HG03060 (cell line): ENCODE measurements around the gene NPW.

Experiments used
- ATAC-seq: cut with Tn5 transposase; IDR thresholded peaks from one replicate; pipeline ENCODE4 v1.9.1; 2021; ENCODE audit warnings: low read depth, moderate number of reproducible peaks; ENCODE audit not compliant: unreplicated experiment

Gene NPW

GRCh38 chr16:1983544-1984346 lies 35.8 kb upstream of the NPW start, which contains the start of gene GFER:
GFER (plus strand) TSS chr16:1984193; CDS start chr16:1984219, 26 bp downstream.
- no peak for ATAC-seq

GRCh38 chr16:1984347-1985225 lies 35.0 kb upstream of the NPW start:
- ATAC-seq = no peak

- ATAC-seq = no peak
Observed at GRCh38 chr16:1985466-1986150, 34.0 kb upstream of the NPW start.

GRCh38 chr16:1987198-1987597 lies 32.4 kb upstream of the NPW start:
- no peak for ATAC-seq

GRCh38 chr16:1989209-1990100 lies 30.1 kb upstream of the NPW start, which contains the start of gene SYNGR3:
SYNGR3 (plus strand) TSS chr16:1989970; CDS start chr16:1990103, 133 bp downstream.
- no peak for ATAC-seq

- no peak for ATAC-seq
Observed at GRCh38 chr16:1990101-1990350, 29.6 kb upstream of the NPW start.

- no peak for ATAC-seq
Observed at GRCh38 chr16:1990351-1991134, 29.0 kb upstream of the NPW start.

- peak; percentile 44 for ATAC-seq
Observed at GRCh38 chr16:1991135-1991551, 28.4 kb upstream of the NPW start.

GRCh38 chr16:1991588-1991947 lies 28.0 kb upstream of the NPW start:
- no peak for ATAC-seq

GRCh38 chr16:1991948-1992703 lies 27.5 kb upstream of the NPW start:
- no peak for ATAC-seq

GRCh38 chr16:1992704-1993317 lies 26.8 kb upstream of the NPW start:
- no peak for ATAC-seq

GRCh38 chr16:1993731-1994131 lies 25.9 kb upstream of the NPW start:
- no peak for ATAC-seq

GRCh38 chr16:1997494-1998359 lies 21.9 kb upstream of the NPW start:
- ATAC-seq = no peak

GRCh38 chr16:1998360-1998835 lies 21.2 kb upstream of the NPW start:
- no peak for ATAC-seq

GRCh38 chr16:1998852-1999801 lies 20.5 kb upstream of the NPW start:
- ATAC-seq = no peak

GRCh38 chr16:1999866-2000514 lies 19.6 kb upstream of the NPW start:
- no peak for ATAC-seq
